ENCODE measurements around the gene PRR7.

The PRR7 gene

DNA sequence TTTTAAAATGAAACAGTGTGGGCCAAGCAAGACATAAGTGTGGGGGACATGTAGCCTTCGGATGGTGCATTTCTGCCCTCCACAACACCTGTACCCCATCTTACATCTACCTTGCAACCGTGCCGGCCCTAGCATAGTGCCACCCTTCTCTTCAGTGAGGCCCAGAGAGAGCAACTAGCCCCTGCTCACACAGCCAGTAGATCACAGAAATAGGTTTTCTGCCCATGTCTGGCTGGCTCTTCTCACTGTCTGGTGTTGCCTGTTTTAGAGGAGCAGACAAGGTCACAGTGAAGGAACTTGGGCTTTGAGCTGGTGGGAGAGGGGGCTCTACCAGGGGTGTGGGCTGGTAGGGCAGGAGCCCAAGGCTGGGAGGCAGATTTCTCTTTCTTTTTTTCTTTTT, 39.6 kb downstream of the PRR7 start:
- no peak for DNase-seq

DNA sequence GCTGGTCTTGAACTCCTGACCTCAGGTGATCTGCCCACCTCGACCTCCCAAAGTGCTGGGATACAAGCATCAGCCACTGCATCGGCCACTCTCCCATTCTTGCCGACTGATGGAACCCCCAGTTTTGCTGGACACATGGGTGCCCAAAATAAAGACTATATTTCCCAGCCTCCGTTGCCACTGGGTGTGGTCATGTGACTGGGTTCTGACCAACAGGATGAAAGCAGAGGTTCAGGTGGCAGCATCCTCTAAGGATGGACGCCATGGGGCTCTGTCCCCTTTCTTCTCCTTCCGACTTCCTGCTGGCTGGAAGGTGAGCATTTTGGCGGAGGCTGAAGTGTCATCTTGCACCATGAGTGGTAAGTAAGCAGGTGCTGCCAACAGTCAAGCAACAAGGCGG, 40.5 kb downstream of the PRR7 start:
- no peak for DNase-seq

DNA sequence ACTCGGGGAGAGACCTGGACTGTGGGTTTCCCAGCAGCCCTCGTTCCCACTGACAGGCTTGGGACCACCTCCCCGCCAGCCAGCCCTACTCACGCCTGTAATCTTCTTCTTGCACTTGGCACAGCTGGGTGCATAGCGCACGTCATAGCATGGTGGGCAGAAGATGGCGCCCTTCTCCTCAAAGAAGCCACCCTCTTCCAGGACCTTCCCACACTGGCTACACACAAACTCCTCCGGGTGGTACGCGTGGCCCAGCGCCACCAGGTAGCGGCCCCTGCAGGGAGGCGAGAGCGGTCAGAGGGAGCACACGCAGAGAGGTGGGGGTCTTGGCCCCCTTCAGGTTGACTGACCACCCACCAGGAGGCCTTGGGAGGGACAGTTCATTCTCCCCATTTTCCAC, 41.4 kb downstream of the PRR7 start:
- no peak for DNase-seq

DNA sequence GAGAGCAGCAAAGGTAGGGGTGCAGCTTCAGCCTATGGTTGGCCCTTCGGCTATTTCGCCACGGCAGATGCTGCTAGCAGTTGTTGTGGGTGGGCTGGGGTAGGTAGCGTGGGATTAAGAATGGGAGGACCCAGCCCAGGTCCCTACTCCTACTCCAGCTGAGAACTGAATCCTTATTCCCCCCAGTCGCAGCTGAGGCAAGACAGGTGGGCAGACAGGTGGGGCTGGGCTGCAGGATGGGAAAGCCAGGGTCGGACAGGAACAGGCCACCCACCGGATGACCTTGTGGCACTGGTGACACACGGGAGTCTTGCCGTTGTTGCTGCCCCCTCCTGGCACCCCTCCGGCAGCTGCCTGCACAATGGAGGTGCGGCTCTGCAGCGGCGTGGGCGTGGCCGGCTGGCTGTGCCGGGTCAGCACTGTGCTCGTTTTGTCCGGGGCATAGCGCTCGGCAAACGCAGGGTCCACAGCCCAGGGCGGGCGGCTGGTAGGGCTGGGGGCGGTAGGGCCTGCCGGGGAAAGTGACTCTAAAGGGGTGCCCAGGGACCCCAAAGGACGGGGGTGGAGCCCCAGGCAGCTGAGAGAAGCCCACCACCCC, 42.6 kb downstream of the PRR7 start:
- no peak for DNase-seq

DNA sequence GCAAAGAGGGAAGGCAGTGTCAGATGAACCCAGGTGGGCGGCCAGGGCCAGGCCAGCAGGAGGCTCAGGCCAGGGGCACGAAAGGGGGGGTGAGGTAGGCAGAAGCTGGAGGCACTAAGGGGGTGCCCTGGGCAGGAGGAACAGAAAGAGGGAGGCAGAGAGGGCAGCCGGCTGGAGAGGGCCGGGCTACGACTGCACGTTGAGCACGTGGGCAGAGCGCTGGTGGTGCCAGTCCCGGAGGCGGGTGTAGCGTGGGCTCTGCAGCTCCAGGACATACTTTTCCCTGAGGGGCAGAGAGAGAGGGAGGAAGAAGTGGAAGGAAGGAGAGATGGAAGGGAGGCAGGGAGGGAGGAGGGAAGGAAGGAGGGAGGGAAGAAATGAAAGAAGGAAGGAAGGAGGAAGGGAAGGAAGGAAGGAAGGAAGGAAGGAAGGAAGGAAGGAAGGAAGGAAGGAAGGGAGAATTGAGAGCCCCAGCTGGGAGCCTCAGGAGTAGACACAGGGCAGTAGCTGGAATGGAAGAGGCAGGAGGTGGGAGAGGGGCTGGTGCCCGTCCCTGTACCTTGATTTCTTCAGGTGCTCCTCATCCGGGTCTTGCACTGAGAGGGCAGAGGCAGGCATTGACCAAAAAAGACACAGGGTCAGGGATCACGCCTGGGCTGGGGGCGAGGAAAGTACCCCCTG, 43.8 kb downstream of the PRR7 start:
- DNase-seq: no peak

DNA sequence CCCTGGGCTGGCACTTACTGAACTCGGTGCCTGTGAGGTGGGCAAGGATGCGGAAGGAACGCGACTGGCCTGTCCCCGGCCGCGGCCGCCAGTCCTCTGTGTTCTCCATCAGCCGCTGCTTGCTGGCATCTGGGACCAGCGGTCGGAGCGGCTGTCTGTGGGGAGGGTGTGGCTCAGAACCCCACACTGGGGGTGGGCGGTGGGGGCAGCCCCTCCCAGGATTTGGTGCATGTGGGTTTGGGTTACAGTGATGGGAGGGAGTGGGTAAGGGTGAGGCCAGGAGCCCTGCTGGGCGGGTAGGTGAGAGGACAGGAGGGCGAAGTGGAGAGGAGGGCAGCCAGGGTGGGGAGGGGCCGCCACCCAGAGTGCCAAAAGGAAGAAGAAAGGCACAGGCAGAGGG, 44.4 kb downstream of the PRR7 start:
- no peak for DNase-seq

DNA sequence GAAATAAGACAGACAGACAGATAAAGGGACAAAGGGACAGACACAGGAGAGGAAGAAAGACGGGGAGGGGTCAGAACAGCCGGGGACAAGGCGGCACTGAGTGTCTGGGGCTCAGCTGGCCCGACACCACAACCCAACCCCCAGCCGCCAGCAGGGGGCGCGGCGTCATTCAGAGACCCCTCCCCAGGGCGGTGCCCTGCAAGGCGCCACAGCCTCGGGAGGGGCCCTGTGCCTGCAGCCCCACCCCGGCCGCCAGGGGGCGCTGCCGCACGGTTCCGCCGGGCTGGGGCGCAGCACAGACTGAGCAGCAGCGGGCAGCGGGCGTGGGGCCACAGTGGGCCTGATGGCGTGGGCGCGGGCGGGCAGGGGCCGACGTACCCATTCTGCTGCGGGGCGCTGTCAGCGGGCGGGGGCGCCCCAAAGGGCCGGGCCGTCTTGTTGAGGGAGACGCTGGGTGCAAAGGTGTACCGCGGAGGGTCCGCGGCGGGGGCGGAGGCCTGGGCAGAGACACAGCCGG, 44.9 kb downstream of the PRR7 start:
- peak; percentile 14 for DNase-seq

DNA sequence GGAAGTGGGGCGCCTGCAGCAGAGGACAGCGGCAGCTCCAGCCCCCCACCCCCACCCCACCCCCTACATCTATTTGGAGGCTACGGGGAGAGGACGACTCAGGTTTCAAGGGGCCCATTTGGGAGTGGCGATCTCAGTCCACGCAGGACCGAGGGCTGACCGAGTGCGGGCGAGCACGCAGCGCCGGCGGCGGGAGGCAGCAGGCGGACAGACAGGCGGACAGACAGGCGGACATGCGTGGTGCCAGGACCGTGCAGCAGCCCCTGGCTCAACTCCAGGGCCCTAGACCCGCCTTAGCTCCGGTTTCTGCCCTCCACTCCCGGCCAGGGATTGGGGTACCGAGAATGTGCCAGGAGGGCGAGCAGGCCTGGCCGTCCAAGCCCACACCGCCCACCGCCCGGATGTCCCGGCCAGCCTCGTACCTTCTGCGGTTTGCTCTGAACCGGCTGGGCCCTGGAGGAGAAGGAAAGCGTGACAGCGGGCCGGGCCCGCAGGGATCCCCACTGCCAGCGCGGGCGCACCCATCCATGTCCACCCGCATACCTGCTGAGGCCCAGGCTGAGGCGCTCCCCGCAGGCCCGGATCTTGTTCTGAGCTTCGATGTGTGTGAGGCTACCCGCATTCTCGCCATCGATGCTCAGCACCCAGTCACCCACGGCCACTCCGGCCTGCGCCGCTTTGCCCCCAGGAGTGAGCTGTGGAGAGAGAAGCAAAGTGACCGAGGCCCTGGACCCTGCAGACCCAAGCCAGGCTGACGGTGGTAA, 45.6 kb downstream of the PRR7 start:
- no peak for DNase-seq

DNA sequence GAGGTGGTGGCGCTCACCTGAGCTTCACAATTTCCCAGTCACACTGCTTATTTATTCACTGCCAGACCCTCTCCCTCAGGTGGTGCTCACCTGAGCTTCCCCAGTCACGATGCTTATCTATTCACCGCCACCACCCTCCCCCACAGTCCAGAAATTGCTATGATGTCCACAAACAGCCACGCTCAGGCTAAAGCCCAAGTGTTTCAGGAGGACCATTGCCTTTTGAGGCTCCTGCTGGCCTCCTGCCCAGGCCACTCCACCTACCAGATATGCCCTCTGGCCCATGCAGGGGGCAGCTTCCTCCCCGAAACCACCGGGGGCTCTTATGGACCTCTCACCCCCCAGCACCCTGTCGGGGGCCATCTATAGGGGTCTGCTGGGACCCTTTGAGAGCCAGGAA, 46.2 kb downstream of the PRR7 start:
- DNase-seq: no peak

DNA sequence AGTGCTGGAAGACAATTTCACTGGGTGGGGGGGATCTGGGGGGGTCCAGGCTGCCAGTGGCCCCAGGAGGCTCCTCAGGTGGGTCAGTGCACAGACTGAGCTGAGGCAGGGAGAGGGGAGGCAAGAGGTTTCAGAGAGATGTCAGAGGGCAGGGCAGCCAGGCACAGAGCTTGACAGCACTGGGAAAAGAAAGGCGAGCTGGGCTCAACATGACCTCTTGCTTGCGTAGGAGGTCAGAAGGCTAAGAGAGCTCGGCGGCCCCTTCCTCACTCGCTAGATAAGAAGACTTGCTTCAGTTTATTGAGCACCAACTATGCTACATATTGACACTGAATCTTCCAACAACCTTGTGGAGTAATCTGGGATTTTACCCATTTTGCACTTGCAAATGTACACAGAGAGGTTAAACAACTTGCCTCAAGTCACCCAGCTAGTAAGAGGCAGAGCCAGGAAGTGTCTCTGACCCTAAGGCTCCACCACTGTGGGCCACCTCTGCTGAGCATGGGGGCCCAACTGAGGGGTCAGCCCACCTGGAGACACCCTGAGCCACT, 47.3 kb downstream of the PRR7 start:
- no peak for DNase-seq

DNA sequence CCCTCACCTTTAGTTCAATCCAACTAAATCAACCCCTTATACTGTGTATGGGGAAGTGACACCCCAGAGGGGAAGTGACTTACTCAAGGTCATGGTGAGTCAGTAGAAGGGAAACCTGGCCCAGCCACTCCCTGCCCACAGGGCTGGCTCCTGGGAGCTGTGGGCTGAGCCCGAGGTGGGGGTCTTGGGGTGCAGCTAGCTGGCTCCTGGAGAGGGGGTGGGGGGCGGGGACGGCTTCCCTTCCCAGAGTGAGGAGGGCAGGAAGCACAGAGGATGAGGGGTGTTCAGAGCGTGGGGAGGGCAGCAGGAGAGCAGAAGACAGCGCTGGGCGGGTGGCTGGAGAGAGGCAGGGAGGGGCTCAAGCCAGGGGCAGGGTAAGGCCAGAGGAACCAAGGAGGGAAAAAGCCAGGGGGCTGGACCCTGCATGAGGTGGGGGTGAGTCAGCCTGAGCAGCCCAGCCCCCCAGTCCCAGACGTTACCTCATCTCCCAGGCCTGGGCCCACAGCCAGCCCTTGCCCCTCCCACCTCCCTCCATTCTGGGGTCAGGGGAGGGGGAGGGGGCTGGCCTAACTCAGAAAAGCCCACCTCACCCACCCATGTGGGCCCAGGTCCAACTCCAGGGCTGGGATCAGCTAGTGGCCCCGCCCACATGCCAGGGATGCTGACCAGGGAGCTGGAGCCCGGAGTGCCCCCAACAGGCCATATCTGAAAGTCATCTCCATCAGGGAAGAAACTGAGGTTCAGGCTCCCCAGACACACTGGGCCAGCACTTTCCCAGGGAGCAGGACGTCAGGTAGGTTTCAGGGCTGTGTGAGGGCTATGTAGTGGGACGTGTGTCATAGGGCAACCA, 48.0 kb downstream of the PRR7 start:
- no peak for DNase-seq

DNA sequence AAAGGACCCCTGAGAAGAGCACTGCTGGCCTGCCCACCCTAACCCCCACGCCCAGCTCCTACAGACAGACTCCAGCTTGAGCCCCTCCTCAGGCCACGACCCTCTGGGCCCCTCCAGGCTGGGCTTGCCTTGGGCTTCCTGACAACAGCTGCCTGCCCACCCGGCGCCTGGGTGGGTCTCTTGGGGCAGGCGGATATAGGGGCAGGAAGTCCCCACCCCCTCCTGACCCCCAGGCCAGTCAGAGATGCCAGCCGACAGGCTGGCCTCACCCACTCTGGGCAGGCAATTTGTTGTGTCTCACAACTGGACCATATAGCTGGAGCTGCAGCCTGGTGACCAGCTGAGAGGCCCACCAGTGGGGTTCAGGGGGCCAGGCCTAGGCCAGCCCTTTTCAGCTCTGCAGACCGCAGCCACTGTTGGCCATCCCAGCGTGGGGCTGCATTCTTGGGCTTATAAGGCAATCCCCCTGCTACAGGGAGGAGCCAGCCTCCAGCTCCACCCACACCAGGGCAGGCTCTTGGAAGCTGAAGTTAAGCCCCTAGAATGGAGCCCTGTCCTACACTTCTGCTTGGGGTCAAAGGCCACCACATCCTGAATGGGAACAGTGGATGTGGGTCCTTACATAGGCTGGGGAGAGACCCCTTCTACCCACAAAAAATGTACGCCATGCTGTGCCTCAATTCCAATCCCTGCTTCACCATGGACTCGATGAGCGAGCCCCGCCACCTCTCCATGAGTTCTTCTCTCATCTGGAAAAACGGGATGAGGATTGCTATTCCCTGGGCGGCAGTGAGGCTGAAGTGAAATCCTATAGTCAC, 48.8 kb downstream of the PRR7 start:
- DNase-seq: no peak

DNA sequence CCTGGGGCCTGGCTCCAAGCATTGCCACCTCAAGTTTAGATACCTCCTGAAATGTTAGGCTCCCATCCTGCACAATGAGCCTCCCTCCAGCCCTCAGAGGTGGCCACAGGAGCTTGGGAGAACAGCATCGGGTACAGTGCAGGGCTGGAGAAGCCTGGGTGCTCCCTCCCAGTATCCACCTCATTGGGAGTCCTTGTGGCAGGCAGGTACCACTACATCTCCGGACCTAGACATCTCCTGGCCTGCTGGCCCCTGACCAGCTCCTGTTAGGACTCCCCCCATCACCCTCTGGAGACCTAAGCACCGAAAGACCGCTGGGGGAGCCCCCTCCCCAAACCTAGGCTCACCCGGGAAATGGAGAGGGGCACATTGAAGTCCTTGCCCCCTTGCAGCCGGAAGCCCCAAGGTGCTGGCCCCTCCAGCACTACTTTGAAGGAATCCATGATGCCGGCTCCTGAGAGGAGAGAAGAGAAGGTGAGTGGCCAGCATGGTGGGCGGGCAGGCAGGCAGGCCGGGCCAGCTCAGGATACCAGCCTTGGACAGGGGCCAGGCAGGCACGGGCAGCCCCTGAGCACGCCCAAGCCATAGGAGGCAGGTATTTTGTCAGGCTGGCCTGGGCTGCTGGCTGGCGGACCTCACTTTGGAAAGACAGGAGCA, 49.6 kb downstream of the PRR7 start:
- no peak for DNase-seq

DNA sequence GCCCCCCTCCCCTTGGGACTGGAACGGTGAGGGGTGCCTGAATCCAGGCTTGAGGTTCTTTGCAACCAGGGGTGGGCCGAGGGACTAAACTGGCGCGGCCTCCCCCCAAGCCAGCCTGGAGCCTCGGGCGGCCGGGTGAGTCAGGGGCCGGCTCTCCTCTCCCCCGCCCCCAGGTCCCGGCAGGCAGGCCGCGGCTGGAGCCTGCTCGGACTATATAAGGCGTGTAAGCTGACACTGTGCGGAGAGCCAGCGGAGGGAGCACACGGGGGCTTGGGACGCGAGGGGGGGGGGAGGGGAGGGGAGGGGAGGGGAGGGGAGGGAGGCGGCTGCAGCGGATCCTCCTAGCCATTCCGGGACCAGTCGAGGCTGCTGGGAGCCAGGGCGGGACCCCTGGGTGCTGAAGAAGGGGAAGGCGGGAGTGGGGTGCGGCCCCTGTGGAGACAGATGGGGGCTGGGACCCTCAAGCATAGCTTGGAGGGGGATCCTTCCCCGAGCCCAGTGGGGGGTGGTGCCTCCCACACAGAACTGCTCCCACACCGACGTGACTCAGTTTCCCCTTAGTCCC, 50.2 kb downstream of the PRR7 start:
- no peak for DNase-seq

DNA sequence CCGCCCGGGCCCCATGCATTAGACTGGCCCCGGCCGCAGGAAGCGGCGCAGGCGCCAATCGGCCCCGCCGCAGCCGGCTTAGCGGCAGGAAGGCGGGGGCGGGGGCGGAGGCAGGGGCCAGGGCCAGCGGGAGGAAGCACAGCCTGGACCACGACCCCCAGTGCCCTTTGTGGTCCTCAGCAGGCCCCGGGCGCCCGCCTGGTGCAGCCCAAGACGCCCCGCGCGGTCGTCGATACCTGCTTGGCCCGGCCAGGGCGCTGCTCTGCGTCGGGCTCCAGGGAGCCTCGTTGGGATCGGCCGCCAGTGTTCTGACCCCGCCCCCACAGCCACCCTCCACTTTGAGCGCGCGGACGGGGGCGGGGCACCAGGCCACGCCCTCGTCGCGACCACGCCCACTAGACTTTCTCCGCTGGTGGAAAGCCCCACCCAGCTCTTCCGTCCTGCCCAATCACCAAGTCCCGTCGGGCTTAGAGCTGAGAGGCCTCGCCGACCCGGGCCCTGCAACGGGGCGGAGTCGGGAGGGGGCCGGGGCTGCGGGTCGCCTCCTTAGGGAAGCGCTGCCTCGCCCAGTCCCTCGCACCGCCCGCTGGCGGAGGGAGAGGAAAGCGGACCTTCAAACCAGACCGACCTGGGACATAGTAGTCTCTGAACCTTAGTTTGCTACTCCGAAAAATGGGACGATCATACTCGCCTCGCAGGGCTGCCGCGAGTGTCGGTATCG, 50.8 kb downstream of the PRR7 start, which contains the start of gene PDLIM7:
PDLIM7 (minus strand) TSS at position 313 of the 721 bp plus-strand sequence. CDS start 1,092 bp downstream, outside the sequence.
- peak; percentile 90 for DNase-seq

DNA sequence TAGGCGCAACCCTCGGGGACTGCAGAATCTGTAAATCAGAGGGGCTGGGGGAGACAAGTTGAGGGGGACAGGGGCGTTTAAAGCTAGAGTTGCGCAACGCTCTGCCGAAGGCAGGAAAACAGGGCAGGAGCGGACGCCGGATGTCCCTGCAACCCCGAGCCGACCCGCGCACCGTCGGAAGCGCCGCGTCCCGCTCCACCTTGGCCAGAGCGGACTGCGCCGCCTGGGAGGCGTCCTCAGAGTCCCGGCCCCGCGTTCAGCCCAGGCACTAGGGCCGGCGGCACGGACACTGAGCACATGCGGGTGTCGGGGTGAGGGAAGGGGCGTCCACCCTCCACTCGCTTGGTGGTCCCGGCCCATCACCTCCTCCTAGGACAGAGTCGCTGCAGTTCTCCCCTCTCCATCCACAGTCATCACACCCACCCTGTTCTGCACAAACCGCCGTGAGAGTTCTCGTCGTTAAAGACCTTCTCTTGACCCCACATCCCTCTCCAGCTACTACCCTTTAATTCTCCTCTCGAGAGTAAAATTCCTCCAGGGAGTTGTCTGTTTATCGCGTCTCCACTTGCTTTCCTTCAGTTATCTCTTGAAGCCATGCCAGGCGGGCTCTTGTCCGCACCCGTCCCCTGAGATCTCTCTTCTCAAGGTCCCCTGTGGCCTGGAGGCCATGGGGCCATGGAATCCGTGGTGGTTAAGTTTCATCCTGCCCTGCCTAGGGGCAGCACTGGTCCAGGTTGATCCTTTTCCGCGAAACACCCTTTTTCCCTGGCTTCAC, 51.6 kb downstream of the PRR7 start:
- DNase-seq: no peak

DNA sequence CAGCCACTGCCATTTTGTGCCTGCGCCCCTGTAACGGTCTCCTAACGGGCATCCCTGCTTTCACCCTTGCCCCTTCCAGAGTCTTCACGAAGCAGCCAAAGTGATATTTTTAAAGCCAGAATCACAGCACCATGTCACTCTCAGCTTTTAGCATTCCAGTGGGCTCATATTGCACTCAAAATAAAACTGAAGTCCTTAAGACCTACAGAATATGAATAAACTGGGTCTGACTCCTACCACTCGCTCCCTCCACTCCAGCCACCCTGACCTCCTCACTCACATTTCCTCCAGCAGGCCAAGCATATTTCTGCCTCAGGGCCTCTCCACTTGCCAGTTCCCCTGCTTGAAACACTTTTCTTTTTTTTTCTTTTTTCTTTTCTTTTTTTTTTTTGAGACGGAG, 53.2 kb downstream of the PRR7 start:
- DNase-seq: no peak

DNA sequence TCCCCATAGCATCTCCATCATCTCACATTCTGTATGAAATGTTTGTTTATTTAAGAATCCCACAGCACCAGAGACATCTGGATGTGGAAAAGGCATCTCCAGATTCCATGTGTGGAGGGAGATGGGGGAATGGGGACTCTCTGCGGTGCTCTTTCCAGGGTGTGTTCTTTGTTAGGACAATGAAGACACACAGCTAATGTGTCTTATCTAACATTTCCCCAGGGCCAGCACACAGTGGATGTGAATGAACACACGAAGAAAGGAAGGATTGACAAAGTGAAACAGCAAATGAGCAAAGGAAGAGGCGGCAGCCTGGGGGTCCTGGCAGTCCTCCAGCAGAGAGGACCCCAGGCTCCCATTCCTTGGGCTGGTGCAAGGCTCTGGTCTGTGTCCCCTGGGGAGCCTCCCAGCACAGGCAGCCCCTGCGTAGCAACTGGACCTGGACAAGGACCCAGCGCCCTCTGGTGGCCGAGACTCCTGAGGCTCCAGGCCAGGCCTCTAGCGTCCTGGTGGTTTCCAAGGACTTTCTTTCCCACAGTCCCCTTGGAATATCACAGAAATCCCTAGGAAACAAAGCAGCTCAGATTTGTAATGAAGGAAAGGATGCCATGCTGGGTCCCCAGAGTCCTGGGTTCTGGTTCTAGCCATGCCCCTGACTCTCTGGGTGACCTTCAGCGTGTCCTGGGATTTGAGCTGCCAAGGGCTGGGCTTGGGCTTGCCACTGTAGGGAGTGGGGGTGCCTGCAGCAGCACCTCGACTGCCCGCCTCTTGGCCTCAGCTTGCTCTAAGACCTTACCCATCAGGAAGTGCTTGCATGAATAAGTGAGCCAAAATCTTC, 54.3 kb downstream of the PRR7 start:
- DNase-seq: peak; percentile 68
